ENCODE data around the gene ITGB4. TPM values are rescaled to one million over a fixed set of nuclear protein-coding genes. Genes with fewer than 3 reads are reported as not detected.

The ITGB4 gene
- total RNA-seq, 2 experiments from 2014 or later = 0.81 to 1.3 TPM

DNA sequence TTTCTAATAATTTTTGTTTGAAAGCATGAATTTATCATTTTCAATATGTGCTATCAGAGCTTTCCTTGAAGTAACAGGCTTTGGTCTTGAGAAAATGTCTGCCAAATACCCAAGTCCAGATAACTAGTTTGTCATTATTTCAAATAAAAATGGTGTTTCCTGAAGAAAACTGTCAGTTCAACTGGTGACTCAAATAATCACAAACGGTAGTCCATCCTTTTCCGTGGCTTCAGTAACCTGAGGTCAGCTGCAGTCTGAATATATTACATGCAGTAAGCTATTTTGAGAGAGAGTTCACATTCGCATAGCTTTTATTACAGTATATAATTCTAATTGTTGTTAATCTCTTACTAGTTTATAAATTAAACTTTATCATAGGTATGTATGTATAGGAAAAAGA lies 44.8 kb upstream of the ITGB4 start:
- H3K36me3 ChIP-seq (ENCODE audit: insufficient read depth, low read length) = peaks cover 79% of the 10 kb centered on the region
- peaks cover 15% of the 10 kb centered on the region for H3K4me1 Mint-ChIP-seq (ENCODE audit: low read depth)
- H3K4me3 Mint-ChIP-seq = no peak overlapping the region
- peaks cover 77% of the 10 kb centered on the region for H3K36me3 Mint-ChIP-seq (ENCODE audit: low read depth)
- H3K27me3 ChIP-seq (ENCODE audit: control insufficient read depth in 1 of 2, insufficient read depth in 2 of 2, low read length in 2 of 2) = no peaks in the 10 kb centered on the region
- CTCF ChIA-PET = interaction anchor here (2.4 kb wide), 1 partner anchor 77 kb away, joined by 9 read pairs; no protein-coding TSS in a partner anchor
- no peak overlapping the region for H3K27ac Mint-ChIP-seq
- TF ChIP-seq, protein P1, sequence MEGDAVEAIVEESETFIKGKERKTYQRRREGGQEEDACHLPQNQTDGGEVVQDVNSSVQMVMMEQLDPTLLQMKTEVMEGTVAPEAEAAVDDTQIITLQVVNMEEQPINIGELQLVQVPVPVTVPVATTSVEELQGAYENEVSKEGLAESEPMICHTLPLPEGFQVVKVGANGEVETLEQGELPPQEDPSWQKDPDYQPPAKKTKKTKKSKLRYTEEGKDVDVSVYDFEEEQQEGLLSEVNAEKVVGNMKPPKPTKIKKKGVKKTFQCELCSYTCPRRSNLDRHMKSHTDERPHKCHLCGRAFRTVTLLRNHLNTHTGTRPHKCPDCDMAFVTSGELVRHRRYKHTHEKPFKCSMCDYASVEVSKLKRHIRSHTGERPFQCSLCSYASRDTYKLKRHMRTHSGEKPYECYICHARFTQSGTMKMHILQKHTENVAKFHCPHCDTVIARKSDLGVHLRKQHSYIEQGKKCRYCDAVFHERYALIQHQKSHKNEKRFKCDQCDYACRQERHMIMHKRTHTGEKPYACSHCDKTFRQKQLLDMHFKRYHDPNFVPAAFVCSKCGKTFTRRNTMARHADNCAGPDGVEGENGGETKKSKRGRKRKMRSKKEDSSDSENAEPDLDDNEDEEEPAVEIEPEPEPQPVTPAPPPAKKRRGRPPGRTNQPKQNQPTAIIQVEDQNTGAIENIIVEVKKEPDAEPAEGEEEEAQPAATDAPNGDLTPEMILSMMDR (IDR thresholded peaks at IDR 0.05) = no peak
- POLR2A ChIA-PET = no interaction called here
- no peaks in the 10 kb centered on the region for H3K9me3 Mint-ChIP-seq
- H3K4me1 ChIP-seq (ENCODE audit: insufficient read depth, low read length) = peaks cover 6% of the 10 kb centered on the region
- ATAC-seq (ENCODE audit: poor library complexity) = no peak
- no peaks in the 10 kb centered on the region for H3K9me3 ChIP-seq (ENCODE audit: control insufficient read depth in 1 of 2, insufficient read depth in 1 of 2, low read length in 2 of 2)
- no peak for DNase-seq
- H3K27me3 Mint-ChIP-seq = no peaks in the 10 kb centered on the region
- intact Hi-C loops (cut with DNase I, micrococcal nuclease) = no loop called here
- no peak overlapping the region for H3K27ac ChIP-seq (ENCODE audit: low read depth in 1 of 2, low read length in 2 of 2)
- H3K4me3 ChIP-seq (ENCODE audit: low read length) = no peak overlapping the region

DNA sequence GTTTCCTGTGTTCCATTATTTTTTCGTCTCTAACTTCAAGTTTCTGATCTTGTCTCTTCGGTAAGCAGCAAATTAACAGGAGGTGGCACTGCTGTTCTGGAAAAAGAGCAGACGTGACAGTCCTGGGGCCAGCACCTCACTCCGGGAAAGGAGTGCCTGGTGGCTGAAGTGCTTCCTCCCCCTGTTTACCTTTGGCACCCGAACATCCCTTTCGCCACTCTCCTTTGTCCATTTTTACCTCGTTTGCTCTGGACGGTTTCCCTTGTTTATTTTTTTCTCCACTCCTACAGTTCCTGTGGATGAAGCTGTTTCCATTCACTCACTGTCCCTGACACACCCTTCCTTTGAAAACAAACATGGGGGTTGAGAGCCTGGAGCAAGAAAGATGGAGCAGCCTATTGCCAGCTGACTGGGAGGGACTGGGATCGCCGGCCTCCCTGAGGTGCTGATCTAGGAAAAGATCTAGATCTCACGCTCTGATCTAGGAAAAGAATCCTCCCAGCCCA lies 41.5 kb upstream of the ITGB4 start:
- H3K36me3 ChIP-seq (ENCODE audit: insufficient read depth, low read length) = peaks cover 60% of the 10 kb centered on the region
- TF ChIP-seq, protein P1 (IDR thresholded peaks at IDR 0.05) = no peak
- Mint-ChIP-seq H3K27ac (no peak overlapping the region), H3K4me3 (no peak overlapping the region), H3K27me3 (no peaks in the 10 kb centered on the region), H3K9me3 (no peaks in the 10 kb centered on the region), H3K4me1 (ENCODE audit: low read depth) (peaks cover 26% of the 10 kb centered on the region), H3K36me3 (ENCODE audit: low read depth) (peaks cover 65% of the 10 kb centered on the region)
- no peaks in the 10 kb centered on the region for H3K9me3 ChIP-seq (ENCODE audit: control insufficient read depth in 1 of 2, insufficient read depth in 1 of 2, low read length in 2 of 2)
- intact Hi-C loops (cut with DNase I, micrococcal nuclease) = no loop called here
- ATAC-seq (ENCODE audit: poor library complexity) (no peak), DNase-seq (no peak)
- no peak overlapping the region for H3K27ac ChIP-seq (ENCODE audit: low read depth in 1 of 2, low read length in 2 of 2)
- H3K4me3 ChIP-seq (ENCODE audit: low read length) = no peak overlapping the region
- ChIA-PET CTCF (no interaction called here), POLR2A (no interaction called here)
- peaks cover 5% of the 10 kb centered on the region for H3K4me1 ChIP-seq (ENCODE audit: insufficient read depth, low read length)
- no peaks in the 10 kb centered on the region for H3K27me3 ChIP-seq (ENCODE audit: control insufficient read depth in 1 of 2, insufficient read depth in 2 of 2, low read length in 2 of 2)

DNA sequence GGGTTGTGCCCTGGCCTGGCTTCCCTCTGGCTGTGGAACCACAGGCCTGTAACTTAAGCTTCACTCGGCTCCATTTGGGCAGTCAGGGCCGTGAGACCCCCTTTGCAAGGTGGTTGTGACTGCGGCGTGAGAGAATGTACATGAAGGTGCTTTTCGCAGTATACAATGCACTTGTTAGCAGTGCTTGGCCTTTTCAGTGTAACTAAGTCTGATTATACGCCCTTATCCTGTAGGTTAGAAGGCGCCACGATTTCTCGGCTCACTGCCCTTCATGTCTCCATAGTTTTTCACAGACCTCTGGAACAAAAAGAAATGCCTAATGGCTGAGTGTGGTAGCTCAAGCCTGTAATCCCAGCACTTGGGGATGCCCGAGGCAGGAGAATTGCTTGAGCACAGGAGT lies 40.8 kb upstream of the ITGB4 start:
- intact Hi-C loops (cut with DNase I, micrococcal nuclease) = no loop called here
- H3K27ac Mint-ChIP-seq = no peak overlapping the region
- no peak overlapping the region for H3K4me3 Mint-ChIP-seq
- DNase-seq (no peak), ATAC-seq (ENCODE audit: poor library complexity) (no peak)
- H3K27me3 ChIP-seq (ENCODE audit: control insufficient read depth in 1 of 2, insufficient read depth in 2 of 2, low read length in 2 of 2) = no peaks in the 10 kb centered on the region
- POLR2A ChIA-PET = no interaction called here
- no peaks in the 10 kb centered on the region for H3K4me1 ChIP-seq (ENCODE audit: insufficient read depth, low read length)
- H3K4me1 Mint-ChIP-seq (ENCODE audit: low read depth) = peaks cover 27% of the 10 kb centered on the region
- no peaks in the 10 kb centered on the region for H3K9me3 ChIP-seq (ENCODE audit: control insufficient read depth in 1 of 2, insufficient read depth in 1 of 2, low read length in 2 of 2)
- no peak overlapping the region for H3K4me3 ChIP-seq (ENCODE audit: low read length)
- H3K9me3 Mint-ChIP-seq = no peaks in the 10 kb centered on the region
- TF ChIP-seq, protein P1 (IDR thresholded peaks at IDR 0.05) = no peak
- no peak overlapping the region for H3K27ac ChIP-seq (ENCODE audit: low read depth in 1 of 2, low read length in 2 of 2)
- no peaks in the 10 kb centered on the region for H3K27me3 Mint-ChIP-seq
- CTCF ChIA-PET = interaction anchor here (1.0 kb wide), 1 partner anchor 9 kb away, joined by 3 read pairs; no protein-coding TSS in a partner anchor
- H3K36me3 Mint-ChIP-seq (ENCODE audit: low read depth) = peaks cover 65% of the 10 kb centered on the region
- peaks cover 66% of the 10 kb centered on the region for H3K36me3 ChIP-seq (ENCODE audit: insufficient read depth, low read length)

Measured in CD4-positive, alpha-beta T cell (primary cell).